Activated CD8-positive, alpha-beta memory T cell treated with anti-CD3 and anti-CD28 coated beads for 4 hours (primary cell): ENCODE data around the gene CTNNBL1.

ENCODE experiments used
- DNase-seq, 2 donors: peaks; one replicate each; pipeline ENCODE4 v3.0.0-alpha.2; 2020; ENCODE audit warnings: low read depth in 2 of 2

CTNNBL1 gene

DNA sequence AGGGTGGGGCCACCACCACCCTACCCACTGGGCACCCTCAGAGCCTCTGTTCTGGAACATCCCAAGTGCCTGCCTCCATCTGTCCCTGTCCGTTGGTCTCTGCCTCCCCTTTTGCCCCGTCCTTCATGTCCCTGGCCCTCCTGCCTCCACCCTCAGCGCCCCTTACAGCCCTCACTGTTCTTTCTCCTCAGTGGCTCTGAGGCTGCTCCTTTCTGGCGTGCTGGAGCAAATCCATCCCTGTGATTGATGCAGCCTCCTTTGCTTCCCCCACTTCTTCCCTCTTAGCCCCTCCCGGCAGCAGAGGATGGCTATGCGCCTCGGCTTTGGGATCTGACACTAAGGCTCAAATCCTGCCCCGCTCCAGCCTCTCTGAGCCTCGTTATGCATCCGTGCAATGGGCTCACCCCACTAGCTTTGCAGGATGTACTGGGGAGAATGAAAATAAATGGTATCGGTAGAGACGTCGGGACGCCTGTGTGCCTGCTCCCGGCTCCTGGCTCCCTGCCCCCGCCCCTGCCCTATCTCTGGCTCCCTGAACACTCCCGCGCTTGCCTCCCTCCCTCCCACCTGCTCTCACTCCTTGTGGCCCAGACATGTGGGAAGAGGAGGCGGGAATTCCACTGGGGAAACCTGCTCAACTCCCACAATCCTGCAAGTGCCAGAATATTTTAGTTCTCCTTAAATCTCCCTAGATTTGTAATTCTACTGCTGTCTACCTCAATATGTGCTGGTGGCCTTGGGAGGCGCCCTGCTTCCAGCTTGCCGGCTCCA, 222.2 kb downstream of the CTNNBL1 start:
- DNase-seq = no peak

DNA sequence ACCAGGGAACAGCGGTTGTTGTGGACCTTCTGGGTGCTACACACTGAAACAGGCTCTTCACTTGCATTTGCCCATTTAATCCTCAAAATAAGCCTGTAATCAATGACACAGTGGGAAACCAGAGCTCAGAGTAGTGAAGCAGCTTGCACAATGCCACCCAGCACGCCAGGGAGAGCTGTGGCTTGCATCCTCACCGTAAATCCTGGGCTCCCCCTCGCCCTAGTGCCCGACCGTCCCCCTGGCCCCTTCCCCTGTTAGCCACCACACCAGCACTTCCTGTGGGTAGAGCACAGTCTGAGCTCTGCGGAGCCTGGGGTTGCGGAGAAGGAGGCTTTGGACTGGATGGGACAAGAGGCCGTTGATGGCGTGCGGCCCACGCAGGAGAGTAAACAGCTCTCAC, 223.6 kb downstream of the CTNNBL1 start:
- DNase-seq = no peak

DNA sequence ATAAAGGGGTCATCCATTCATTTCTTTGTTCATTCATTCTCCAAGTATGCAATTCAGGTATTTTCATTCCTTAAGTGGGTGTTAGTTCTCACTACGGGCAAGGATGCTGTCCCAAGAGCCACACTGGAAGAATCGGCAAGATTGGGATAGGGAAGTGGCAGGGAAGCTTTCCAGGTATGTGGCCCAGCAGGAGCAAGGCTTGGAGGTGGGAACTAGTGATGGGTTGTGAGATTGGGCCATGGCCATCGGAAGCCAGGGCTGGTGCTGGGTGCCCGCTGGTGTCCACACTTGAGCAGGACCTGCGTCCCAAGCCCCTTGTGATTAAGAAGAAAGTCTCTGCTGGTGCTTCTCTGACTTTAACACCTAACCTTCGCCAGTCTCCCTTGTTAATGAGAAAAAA, 224.2 kb downstream of the CTNNBL1 start:
- DNase-seq = no peak

- no peak for DNase-seq
These were observed 225.7 kb downstream of the CTNNBL1 start for GRCh38 chr20:37919389-37920040.

DNA sequence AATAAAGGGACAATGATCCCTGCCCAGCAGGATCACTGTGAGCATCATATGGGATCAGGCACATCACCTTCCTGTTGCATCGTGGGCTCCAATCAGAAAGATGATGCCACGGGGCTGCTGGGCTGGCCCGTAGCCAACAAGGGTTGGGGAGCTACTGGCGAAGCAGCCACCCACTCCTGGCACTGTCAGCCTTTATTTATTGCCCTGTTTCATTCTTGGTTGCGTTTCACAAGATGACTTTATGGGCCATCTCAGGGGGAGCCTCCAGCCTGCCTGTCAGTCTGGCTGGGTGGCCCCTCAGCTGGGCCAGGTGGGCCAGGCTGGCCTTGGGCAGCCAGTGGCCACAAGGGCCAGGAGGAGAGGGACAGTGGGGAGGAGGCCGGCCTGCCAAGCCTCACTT, 226.4 kb downstream of the CTNNBL1 start:
- no peak for DNase-seq

GRCh38 chr20:37920679-37921322, 227.0 kb downstream of the CTNNBL1 start:
- DNase-seq = no peak

DNA sequence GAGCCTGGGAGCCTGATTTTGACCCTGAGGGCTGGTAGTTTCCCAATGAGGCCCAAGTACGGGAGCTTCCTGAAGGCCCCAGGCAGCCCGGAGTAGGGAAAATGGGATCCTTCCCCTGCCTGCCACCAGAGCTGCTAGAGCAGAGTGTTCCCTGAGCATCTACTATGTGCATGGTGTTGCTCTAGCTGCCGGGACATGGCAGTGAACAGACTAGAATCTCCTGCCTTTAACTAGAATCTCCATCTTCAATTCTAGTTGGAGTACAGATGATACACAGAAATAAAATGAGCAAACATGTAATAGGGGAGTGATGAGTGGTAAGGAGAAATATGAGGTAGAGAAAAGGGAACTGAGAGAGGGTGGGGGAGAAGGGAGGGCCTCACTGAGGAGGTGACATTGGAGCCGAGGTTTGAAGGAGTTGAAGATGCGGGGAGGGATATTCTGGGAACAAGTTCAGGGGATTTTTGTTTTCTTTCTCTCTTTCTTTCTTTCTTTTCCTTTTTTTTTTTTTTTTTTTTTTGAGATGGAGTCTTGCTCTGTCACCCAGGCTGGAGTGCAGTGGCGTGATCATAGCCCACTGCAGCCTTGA, 227.6 kb downstream of the CTNNBL1 start:
- no peak for DNase-seq
